Stimulated activated CD4-positive, alpha-beta T cell treated with anti-CD3 and anti-CD28 coated beads, Interleukin-4, amount 100 ng/mL, for 48 hours (primary cell): ENCODE measurements around the gene TET1.
"Not testable (repeated sequence)": the region's sequence is repeated elsewhere in the genome, so short reads cannot be mapped to it uniquely, and the experiment has no call there.

Source experiments
- DNase-seq, 2 donors: peaks; one replicate each; pipeline ENCODE4 v3.0.0-alpha.2; 2020; ENCODE audit warnings: low read depth in 2 of 2

Gene TET1

GRCh38 chr10:68700197-68700596, 140.1 kb downstream of the TET1 start:
- DNase-seq = no peak

DNA sequence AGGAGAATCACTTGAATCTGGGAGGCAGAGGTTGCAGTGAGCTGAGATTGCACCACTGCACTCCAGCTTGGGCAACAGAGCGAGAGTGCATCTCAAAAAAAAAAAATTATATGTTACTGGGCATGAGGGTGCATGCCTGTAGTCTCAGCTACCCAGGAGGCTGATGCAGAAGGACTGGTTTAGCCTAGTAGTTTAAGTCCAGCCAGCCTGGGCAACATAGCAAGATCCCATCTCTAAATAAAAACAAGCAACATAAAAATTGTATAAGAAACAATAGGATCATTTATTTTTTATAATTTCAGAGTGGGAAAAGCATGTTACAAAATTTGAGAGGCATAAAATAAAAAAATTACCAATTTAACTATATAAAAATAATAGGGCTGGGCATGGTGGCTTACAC, 145.4 kb downstream of the TET1 start:
- DNase-seq = no peak

GRCh38 chr10:68708987-68709386, 148.8 kb downstream of the TET1 start:
- not testable (repeated sequence) for DNase-seq

GRCh38 chr10:68713065-68713464, 152.9 kb downstream of the TET1 start:
- DNase-seq = not testable (repeated sequence)

- DNase-seq = no peak
These were observed 157.3 kb downstream of the TET1 start for GRCh38 chr10:68717435-68717834.

DNA sequence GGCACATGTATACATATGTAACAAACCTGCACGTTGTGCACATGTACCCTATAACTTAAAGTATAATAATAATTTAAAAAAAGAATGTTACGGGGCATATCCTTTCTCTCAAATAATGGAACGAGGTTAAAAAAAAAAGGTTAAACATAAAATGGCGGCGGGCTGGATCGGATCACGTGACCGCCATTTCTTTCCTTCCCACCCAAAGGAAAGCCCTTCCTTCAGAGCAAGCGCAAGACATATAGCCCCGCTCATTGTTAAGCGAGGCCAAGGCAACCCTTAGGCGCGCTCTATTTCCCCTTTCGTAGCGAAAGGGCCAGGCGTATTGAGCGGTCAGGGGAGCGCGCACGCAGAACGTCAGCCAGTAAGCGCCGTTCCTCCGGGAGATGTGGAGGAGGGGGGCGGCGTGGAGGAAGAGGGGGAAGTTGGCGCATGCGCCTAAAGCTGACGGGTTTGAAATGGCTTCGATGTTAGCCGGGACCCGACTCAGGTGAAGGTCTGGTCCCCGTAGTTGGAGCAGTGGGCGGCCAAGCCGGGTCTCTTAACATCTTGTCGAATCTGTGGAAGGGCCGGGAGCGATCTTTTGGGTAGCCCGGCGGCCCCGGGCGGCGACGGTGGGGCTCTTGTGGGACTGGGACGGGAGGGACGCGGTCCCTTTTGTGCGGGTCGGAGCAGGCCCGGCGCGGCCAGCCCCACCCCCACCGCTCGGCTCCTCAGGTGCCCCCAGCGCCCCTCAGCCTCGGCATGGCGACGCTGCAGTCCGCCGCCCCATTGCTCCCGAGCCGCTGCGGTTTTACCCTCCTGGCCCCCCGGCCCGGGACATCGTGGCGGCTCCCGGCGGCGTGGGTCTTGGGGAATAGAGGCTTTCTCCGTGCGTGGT, 160.9 kb downstream of the TET1 start, which contains the start of gene CCAR1:
Gene CCAR1 (plus strand): TSS at position 447 of the 880 bp plus-strand sequence. CDS start 1,266 bp downstream, outside the sequence.
- DNase-seq = peak; percentile 95 to 97

DNA sequence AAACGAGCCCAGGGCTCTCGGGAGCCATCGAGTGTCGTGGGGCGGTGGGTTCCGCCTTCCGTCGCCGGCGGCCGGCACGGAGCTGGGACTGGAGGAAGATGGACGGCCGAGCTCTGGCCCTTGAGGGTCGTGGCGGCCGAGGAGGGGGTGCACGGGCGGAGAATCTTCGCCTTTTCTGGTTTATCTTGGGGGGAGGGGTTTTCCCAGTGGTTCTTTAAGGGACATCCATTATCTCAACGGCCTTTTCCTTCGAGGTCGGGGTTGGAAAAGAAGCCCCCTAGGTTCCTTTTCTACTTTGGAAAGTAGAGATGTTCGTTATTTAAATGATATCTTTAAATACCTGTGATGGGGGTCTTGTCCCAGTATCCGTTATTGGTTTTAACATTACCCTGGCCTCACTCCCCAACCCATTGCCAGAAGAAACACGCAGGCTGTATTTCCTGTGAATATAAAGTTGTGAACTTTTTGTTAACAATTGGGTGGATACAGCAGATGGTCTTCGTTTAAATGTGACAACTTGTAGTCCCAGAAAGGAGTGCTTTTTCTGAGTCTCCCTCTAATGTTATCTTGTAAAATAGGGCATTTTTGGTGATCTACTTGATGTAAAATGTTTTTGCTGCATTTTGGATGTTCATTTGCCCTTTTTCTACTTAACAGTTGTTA, 161.7 kb downstream of the TET1 start:
- DNase-seq = no peak

- no peak for DNase-seq
These were observed 164.9 kb downstream of the TET1 start for GRCh38 chr10:68725016-68725415.

- no peak for DNase-seq
These were observed 167.0 kb downstream of the TET1 start for GRCh38 chr10:68727146-68727545.

DNA sequence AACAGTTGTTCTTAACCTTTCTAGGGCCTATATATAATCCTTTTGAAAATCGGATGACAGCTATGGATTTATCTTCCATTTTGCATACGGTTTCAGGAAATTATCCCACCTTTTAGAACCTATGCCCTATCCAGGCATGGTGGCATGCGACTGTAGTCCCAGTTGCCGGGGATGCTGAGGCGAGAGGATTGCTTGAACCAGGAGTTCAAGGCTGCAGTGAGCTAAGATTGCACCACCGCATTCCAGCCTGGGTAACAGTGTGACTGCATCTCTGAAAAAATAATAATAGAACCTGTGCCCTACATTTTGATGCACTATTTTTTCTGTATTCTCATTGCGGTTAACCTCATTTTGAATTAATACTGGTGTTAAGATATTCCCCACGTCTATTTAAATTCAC, 172.5 kb downstream of the TET1 start:
- no peak for DNase-seq

- DNase-seq = no peak
These were observed 174.2 kb downstream of the TET1 start for GRCh38 chr10:68734349-68734748.

DNA sequence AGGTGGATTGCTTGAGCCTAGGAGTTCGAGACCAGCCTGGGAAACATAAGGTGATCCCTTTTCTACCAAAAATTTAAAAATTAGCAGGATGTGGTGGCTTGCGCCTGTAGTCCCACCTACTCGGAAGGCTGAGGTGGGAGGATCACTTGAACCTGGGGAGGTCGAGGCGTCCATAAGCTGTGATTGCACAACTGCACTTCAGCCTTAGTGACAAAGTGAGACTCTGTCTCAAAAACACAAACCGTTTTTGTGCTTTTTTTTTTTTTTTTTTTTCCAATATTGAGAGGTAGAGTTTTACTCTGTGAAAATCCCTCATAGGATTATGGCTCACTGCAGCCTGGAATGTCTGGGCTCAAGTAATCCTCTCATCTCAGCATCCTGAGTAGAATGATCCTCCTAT, 175.0 kb downstream of the TET1 start:
- no peak for DNase-seq

- not testable (repeated sequence) for DNase-seq
These were observed 175.6 kb downstream of the TET1 start for GRCh38 chr10:68735739-68736138.

DNA sequence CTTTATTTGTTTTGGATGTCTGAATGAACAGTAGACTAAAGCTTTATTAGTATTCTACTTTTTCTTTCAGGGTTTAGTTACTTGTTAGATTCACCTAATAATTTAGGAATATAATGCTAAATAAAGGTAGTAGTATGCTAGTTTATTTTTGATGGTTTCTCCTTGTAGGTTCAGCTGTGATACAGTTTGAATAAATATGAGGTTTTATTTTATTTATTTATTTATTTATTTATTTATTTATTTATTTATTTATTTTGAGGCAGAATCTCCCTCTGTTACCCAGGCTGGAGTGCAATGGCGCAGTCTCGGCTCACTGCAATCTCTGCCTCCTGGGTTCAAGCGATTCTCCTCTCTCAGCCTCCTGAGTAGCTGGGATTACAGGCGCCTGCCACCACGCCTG, 180.5 kb downstream of the TET1 start:
- DNase-seq = not testable (repeated sequence)

GRCh38 chr10:68742397-68742796, 182.3 kb downstream of the TET1 start:
- DNase-seq = no peak
